B cell (primary cell): ENCODE measurements around the gene LYPD8. TPM values are rescaled to one million over a fixed set of nuclear protein-coding genes. Genes with fewer than 3 reads are reported as not detected.

Experiments used
- ATAC-seq: fragments of 200-7000 bp; cut with Tn5 transposase; one replicate; pipeline ENCODE4 v1.10.0; 2021; ENCODE audit warnings: low read depth, mild to moderate bottlenecking, moderate number of reproducible peaks, moderate library complexity
- CTCF ChIA-PET: fragments of 350-600 bp; sonication (Branson Sonifier 250); formaldehyde crosslinking; loops from one replicate; lab custom pipeline; 2021; ENCODE audit warnings: antibody characterized with exemption, inconsistent platforms; lab: Charles Lee
- POLR2A ChIA-PET: fragments of 350-600 bp; sonication (Branson Sonifier 250); formaldehyde crosslinking; loops from one replicate; lab custom pipeline; 2021; ENCODE audit warnings: antibody characterized with exemption; lab: Charles Lee
- DNase-seq: peaks from one replicate; pipeline ENCODE4 v3.0.0; 2013
- H2AFZ ChIP-seq: 2 replicates; pipeline ENCODE4 v1.6.1; 2012; ENCODE audit warnings: mild to moderate bottlenecking, low read depth, low read length; ENCODE audit not compliant: insufficient read depth, poor library complexity, severe bottlenecking
- H3K27ac ChIP-seq, 2 donors: 1 replicate in 1 of 2; 2 replicates in 1 of 2; pipeline ENCODE4 v1.5.1; 2012 to 2013; ENCODE audit warnings: low read length in 2 of 2, mild to moderate bottlenecking in 2 of 2, moderate library complexity in 1 of 2
- H3K27me3 ChIP-seq, 4 experiments: fragments of 200-600 bp in 1 of 4; sonication (generic) in 1 of 4; replicated peaks in 1 of 4; 1 replicate in 2 of 4; 2 replicates in 2 of 4; pipeline versions ENCODE4 v1.6.1 to v1.7.0; 2013 to 2016; ENCODE audit warnings: low read length in 3 of 4, mild to moderate bottlenecking in 2 of 4, mixed read lengths in 1 of 4, moderate library complexity in 1 of 4; ENCODE audit not compliant: insufficient read depth in 4 of 4, control insufficient read depth in 3 of 4; ENCODE audit errors: control extremely low read depth in 1 of 4
- H3K36me3 ChIP-seq, 2 experiments: replicated peaks in 1 of 2; 1 replicate in 1 of 2; 2 replicates in 1 of 2; pipeline versions ENCODE4 v1.6.1 to v1.7.1; 2013; ENCODE audit warnings: low read length in 1 of 2; ENCODE audit not compliant: insufficient read depth in 2 of 2, control insufficient read depth in 1 of 2; ENCODE audit errors: control extremely low read depth in 1 of 2, extremely low read depth in 1 of 2
- H3K4me1 ChIP-seq, 2 donors: fragments of 200-600 bp in 1 of 2; sonication (generic) in 1 of 2; 1 replicate in 1 of 2; 2 replicates in 1 of 2; pipeline versions ENCODE4 v1.5.1 to v1.6.1; 2013 to 2017; ENCODE audit warnings: low read length in 2 of 2; ENCODE audit not compliant: control insufficient read depth in 2 of 2, insufficient read depth in 2 of 2
- H3K4me2 ChIP-seq: replicated peaks from 2 replicates; pipeline ENCODE3; 2012; ENCODE audit warnings: mild to moderate bottlenecking, low read depth, low read length; ENCODE audit not compliant: poor library complexity, severe bottlenecking
- H3K4me3 ChIP-seq, 5 experiments: fragments of 200-600 bp in 1 of 5; sonication (generic) in 1 of 5; 1 replicate in 3 of 5; 2 replicates in 2 of 5; pipeline versions ENCODE4 v1.5.1 to v1.7.0; 2011 to 2016; ENCODE audit warnings: low read length in 4 of 5, mild to moderate bottlenecking in 4 of 5, low read depth in 2 of 5, control low read depth in 1 of 5, moderate library complexity in 1 of 5; ENCODE audit not compliant: insufficient read depth in 1 of 5; ENCODE audit errors: control extremely low read depth in 1 of 5, extremely low read depth in 1 of 5
- H3K79me2 ChIP-seq: fragments of 200-600 bp; sonication (generic); one replicate; pipeline ENCODE4 v1.6.0; 2016; ENCODE audit warnings: low read length; ENCODE audit not compliant: control insufficient read depth, insufficient read depth
- H3K9ac ChIP-seq: fragments of 200-600 bp; sonication (generic); 2 replicates; pipeline ENCODE4 v1.6.1; 2017; ENCODE audit warnings: mild to moderate bottlenecking, low read length, moderate library complexity
- H3K9me3 ChIP-seq, 3 donors: one replicate each; pipeline versions ENCODE4 v1.6.1 to v1.7.1; 2013; ENCODE audit warnings: low read length in 2 of 3; ENCODE audit not compliant: control insufficient read depth in 2 of 3, insufficient read depth in 1 of 3; ENCODE audit errors: control extremely low read depth in 1 of 3
- H4K20me1 ChIP-seq: 2 replicates; pipeline ENCODE4 v1.6.0; 2012; ENCODE audit warnings: mild to moderate bottlenecking, low read length; ENCODE audit not compliant: insufficient read depth, control insufficient read depth, poor library complexity, severe bottlenecking
- H3K27ac Mint-ChIP-seq: one replicate; pipeline ENCODE4 v1.8.0; 2021; ENCODE audit warnings: mixed read lengths
- H3K27me3 Mint-ChIP-seq: one replicate; pipeline ENCODE4 v1.8.0; 2021; ENCODE audit warnings: mixed read lengths
- H3K4me1 Mint-ChIP-seq: one replicate; pipeline ENCODE4 v1.8.0; 2021; ENCODE audit warnings: mixed read lengths
- H3K4me3 Mint-ChIP-seq: one replicate; pipeline ENCODE4 v1.8.0; 2021; ENCODE audit warnings: mixed read lengths
- H3K9me3 Mint-ChIP-seq: one replicate; pipeline ENCODE4 v1.8.0; 2022; ENCODE audit warnings: mixed read lengths; ENCODE audit not compliant: insufficient read depth
- EZH2 ChIP-seq: IDR thresholded peaks from 2 replicates; pipeline ENCODE4 v1.6.1; 2012; ENCODE audit warnings: borderline replicate concordance, low read depth, mild to moderate bottlenecking, moderate library complexity, low read length; ENCODE audit not compliant: insufficient read depth, poor library complexity, severe bottlenecking
- WGBS: methylation state at CpG from one replicate; pipeline ENCODE4 v1.1.5; 2013; ENCODE audit warnings: missing lambda C conversion rate; ENCODE audit not compliant: insufficient coverage; 5-methylcytosine and 5-hydroxymethylcytosine counted together
- intact Hi-C: fragments of 100-400 bp; cut with micrococcal nuclease; formaldehyde crosslinking; loops from one replicate; pipeline ENCODE4 v1.10.0; 2022
- polyA plus RNA-seq: library from polyadenylated mRNA; depleted of rRNA; stranded (reverse); fragments of >200 nt; gene quantifications from 2 replicates; pipeline ENCODE4 v1.2.3, GENCODE V29; 2012
- total RNA-seq, 2 donors: library from RNA; stranded (reverse); fragments of 120-200 nt in 1 of 2; gene quantifications; 1 replicate in 1 of 2; 2 replicates in 1 of 2; pipeline versions ENCODE4 v1.2.3 to v1.2.4, GENCODE V29; 2013 to 2022
- TF ChIP-seq, protein P1 (sequence below): fragments of 200-600 bp; IDR thresholded peaks from one replicate; pipeline ENCODE4 v1.8.0; 2022; ENCODE audit warnings: antibody characterized with exemption, mild to moderate bottlenecking

LYPD8 gene
- total and polyA plus RNA-seq, 2 donors (not counting 1 experiment from before 2014, with no cell fraction given): 0.10 TPM; not detected in 1

DNA sequence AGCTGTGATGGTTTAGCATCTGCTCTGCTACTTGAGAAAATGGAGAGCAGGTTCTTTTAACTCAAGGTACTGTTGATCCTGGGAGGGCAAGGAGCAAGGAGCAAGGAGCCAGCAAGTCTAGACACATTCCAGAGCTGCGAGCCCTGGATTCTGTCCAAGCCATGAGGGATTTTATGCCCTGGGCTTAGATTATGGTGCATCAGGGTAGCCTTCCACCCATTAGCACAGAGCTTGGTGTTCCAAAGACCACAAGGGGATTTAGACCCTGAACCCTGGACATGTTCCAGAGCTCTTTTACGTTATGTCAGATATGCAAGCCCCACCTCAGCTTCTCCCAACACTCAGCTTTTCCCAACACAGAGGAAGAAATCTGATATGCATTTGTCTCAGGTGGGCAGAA lies 51.0 kb downstream of the LYPD8 start:
- no peak for DNase-seq
- Histone ChIP-seq H3K36me3 (no peaks in the 10 kb centered on the region), H3K4me1 (peaks cover 0 to 5% of the 10 kb centered on the region in 2 donors), H2AFZ (peak overlapping the region; percentile 44), H3K4me2 (no peak overlapping the region), H3K9ac (no peak overlapping the region), H3K27ac (no peak overlapping the region), H3K9me3 (no peaks in the 10 kb centered on the region), H3K27me3 (no peaks in the 10 kb centered on the region), H3K4me3 (no peak overlapping the region), H4K20me1 (no peaks in the 10 kb centered on the region), H3K79me2 (no peaks in the 10 kb centered on the region)
- CTCF ChIA-PET: interaction anchor here (1.5 to 21.8 kb wide), 5 partner anchors 82 to 133 kb away, joined by 4 to 274 read pairs (median 9); partner anchors contain the start of gene ZNF672
- POLR2A ChIA-PET: no interaction called here
- Mint-ChIP-seq H3K27ac (no peak overlapping the region), H3K4me3 (no peak overlapping the region), H3K4me1 (peaks cover 4% of the 10 kb centered on the region), H3K9me3 (no peaks in the 10 kb centered on the region), H3K27me3 (no peaks in the 10 kb centered on the region)
- intact Hi-C loops: no loop called here
- WGBS: 83% methylated on average over 1 of the region's 2 CpGs
- TF ChIP-seq, protein P1, sequence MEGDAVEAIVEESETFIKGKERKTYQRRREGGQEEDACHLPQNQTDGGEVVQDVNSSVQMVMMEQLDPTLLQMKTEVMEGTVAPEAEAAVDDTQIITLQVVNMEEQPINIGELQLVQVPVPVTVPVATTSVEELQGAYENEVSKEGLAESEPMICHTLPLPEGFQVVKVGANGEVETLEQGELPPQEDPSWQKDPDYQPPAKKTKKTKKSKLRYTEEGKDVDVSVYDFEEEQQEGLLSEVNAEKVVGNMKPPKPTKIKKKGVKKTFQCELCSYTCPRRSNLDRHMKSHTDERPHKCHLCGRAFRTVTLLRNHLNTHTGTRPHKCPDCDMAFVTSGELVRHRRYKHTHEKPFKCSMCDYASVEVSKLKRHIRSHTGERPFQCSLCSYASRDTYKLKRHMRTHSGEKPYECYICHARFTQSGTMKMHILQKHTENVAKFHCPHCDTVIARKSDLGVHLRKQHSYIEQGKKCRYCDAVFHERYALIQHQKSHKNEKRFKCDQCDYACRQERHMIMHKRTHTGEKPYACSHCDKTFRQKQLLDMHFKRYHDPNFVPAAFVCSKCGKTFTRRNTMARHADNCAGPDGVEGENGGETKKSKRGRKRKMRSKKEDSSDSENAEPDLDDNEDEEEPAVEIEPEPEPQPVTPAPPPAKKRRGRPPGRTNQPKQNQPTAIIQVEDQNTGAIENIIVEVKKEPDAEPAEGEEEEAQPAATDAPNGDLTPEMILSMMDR: no peak
- no peak for ATAC-seq

- Mint-ChIP-seq H3K4me1 (peaks cover 4% of the 10 kb centered on the region), H3K27ac (no peak overlapping the region), H3K4me3 (no peak overlapping the region), H3K27me3 (no peaks in the 10 kb centered on the region), H3K9me3 (no peaks in the 10 kb centered on the region)
- DNase-seq (peak; percentile 43), ATAC-seq (no peak)
- no peaks in the 10 kb centered on the region for H3K27me3 ChIP-seq
- WGBS: no CpG with 5 or more reads among the region's 2 CpGs
- no peaks in the 10 kb centered on the region for H4K20me1 ChIP-seq
- intact Hi-C loops: loop anchor here (1.0 kb wide), 1 partner anchor 104 kb away; no protein-coding TSS in a partner anchor
- H2AFZ ChIP-seq: peak overlapping the region; percentile 44
- no peak overlapping the region for H3K4me3 ChIP-seq
- H3K36me3 ChIP-seq: no peaks in the 10 kb centered on the region
- no peaks in the 10 kb centered on the region for H3K79me2 ChIP-seq
- ChIA-PET POLR2A (interaction anchor here (0.6 kb wide), 1 partner anchor 75 kb away, joined by 8 read pairs; no protein-coding TSS in a partner anchor), CTCF (interaction anchor here (0.7 to 21.8 kb wide), 12 partner anchors 17 to 223 kb away, joined by 3 to 274 read pairs (median 4); partner anchors contain the start of gene ZNF672)
- H3K27ac ChIP-seq: no peak overlapping the region
- peaks cover 0 to 5% of the 10 kb centered on the region in 2 donors for H3K4me1 ChIP-seq
- H3K4me2 ChIP-seq: no peak overlapping the region
- no peak for TF ChIP-seq EZH2
- TF ChIP-seq, protein P1: peak; percentile 59
- no peaks in the 10 kb centered on the region for H3K9me3 ChIP-seq
- no peak overlapping the region for H3K9ac ChIP-seq
Measured at GRCh38 chr1:248703674-248704073, 51.9 kb downstream of the LYPD8 start.
